ENCODE measurements around the gene HGFAC. TPM values are rescaled to one million over a fixed set of nuclear protein-coding genes. Genes with fewer than 3 reads are reported as not detected.
A peak's percentile ranks its signal among the peaks of the same experiment; 100 is the strongest.

The HGFAC gene
- total RNA-seq (2022), result 0.28 TPM in 1 of 2 replicates, not detected in the other
- Bru-seq, nascent RNA, result not detected
- percentile 37 among the genes with signal in this experiment for BruChase-seq, experiment 1, labeled RNA remaining after a 6-hour chase
- percentile 19 among the genes with signal in this experiment for BruChase-seq, experiment 2, labeled RNA remaining after a 2-hour chase
- long read RNA-seq, result 0 reads

- Mint-ChIP-seq H3K4me1 (ENCODE audit: insufficient read depth, unreplicated experiment) (peaks cover 14% of the 10 kb centered on the region), H3K36me3 (ENCODE audit: insufficient read depth, unreplicated experiment) (no peaks in the 10 kb centered on the region), H3K27ac (ENCODE audit: low read depth, unreplicated experiment) (peak within 1 kb of the TSS; percentile 59), H3K4me3 (ENCODE audit: unreplicated experiment) (no peak within 1 kb of the TSS), H3K27me3 (ENCODE audit: insufficient read depth, unreplicated experiment) (no peaks in the 10 kb centered on the region), H3K9me3 (ENCODE audit: unreplicated experiment) (no peaks in the 10 kb centered on the region)
- ChIA-PET CTCF (interaction anchor here (0.5 to 3.3 kb wide), 9 partner anchors 38 to 504 kb away, joined by 3 to 21 read pairs (median 4); no protein-coding TSS in a partner anchor), POLR2A (interaction anchor here (1.3 to 1.6 kb wide), 3 partner anchors 10 to 93 kb away, joined by 3 to 7 read pairs (median 5); no protein-coding TSS in a partner anchor)
- BruUV-seq (replicated peaks), result no TSS peak
- intact Hi-C loops (cut with micrococcal nuclease), result no loop called here
- TF ChIP-seq, protein P1, sequence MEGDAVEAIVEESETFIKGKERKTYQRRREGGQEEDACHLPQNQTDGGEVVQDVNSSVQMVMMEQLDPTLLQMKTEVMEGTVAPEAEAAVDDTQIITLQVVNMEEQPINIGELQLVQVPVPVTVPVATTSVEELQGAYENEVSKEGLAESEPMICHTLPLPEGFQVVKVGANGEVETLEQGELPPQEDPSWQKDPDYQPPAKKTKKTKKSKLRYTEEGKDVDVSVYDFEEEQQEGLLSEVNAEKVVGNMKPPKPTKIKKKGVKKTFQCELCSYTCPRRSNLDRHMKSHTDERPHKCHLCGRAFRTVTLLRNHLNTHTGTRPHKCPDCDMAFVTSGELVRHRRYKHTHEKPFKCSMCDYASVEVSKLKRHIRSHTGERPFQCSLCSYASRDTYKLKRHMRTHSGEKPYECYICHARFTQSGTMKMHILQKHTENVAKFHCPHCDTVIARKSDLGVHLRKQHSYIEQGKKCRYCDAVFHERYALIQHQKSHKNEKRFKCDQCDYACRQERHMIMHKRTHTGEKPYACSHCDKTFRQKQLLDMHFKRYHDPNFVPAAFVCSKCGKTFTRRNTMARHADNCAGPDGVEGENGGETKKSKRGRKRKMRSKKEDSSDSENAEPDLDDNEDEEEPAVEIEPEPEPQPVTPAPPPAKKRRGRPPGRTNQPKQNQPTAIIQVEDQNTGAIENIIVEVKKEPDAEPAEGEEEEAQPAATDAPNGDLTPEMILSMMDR (IDR thresholded peaks at IDR 0.05; ENCODE audit: unreplicated experiment), result no peak
- DNase-seq (ENCODE audit: unreplicated experiment), result no peak
Observed at GRCh38 chr4:3441501-3442459, at the start of gene HGFAC. HGFAC (plus strand) TSS chr4:3441968; CDS start chr4:3442002, 34 bp downstream.

DNA sequence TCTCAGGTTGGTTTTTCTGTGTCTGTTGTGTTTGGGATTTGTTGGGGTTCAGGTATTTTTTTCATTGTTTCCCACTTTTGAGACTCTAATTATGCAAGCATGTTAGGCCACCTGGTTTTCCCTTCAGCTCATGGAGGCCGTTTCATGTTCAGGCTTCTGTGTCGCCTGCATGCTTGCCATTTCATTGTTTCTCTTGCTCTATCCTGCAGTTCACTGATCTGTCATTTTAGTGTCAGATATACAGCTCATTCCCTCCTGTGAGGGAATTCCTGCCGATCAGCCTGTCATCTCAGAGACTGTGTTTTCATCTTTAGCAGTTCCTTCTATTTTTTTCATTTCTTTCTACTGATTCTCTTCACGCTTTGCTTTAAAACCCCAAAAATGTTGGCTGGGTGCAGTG lies 49.4 kb upstream of the HGFAC start:
- no peaks in the 10 kb centered on the region for H3K9me3 Mint-ChIP-seq (ENCODE audit: unreplicated experiment)
- intact Hi-C loops (cut with micrococcal nuclease), result no loop called here
- peaks cover 26% of the 10 kb centered on the region for H3K36me3 Mint-ChIP-seq (ENCODE audit: insufficient read depth, unreplicated experiment)
- CTCF ChIA-PET, result no interaction called here
- no peaks in the 10 kb centered on the region for H3K27me3 Mint-ChIP-seq (ENCODE audit: insufficient read depth, unreplicated experiment)
- TF ChIP-seq, protein P1 (IDR thresholded peaks at IDR 0.05; ENCODE audit: unreplicated experiment), result no peak
- no peak overlapping the region for H3K27ac Mint-ChIP-seq (ENCODE audit: low read depth, unreplicated experiment)
- DNase-seq (ENCODE audit: unreplicated experiment), result no peak
- no peak overlapping the region for H3K4me3 Mint-ChIP-seq (ENCODE audit: unreplicated experiment)
- POLR2A ChIA-PET, result interaction anchor here (0.7 kb wide), 2 partner anchors 43 to 463 kb away, joined by 3 read pairs; no protein-coding TSS in a partner anchor
- H3K4me1 Mint-ChIP-seq (ENCODE audit: insufficient read depth, unreplicated experiment), result peaks cover 26% of the 10 kb centered on the region
- BruUV-seq (replicated peaks), result no TSS peak

DNA sequence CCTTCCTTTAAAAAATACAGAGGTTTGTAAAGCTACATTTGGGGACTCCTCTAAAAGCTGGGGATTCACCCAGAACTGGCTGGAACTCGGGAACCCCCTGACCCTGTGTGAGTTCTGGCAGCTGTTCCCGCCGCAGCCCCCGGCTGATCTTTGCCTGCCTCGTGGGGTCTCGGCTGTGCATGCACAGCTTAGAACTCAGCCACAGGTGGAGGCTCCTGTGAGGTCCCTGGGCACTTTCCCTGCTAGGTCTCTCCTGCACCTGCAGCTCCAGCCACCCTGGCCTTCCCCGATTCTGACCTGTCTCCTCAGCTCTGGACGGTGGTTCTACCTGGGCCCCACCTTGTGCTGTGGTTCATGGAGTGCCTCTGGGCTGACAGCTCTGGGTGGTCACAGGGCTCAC lies 48.6 kb upstream of the HGFAC start:
- ChIA-PET CTCF (interaction anchor here (0.6 to 1.6 kb wide), 2 partner anchors 87 to 347 kb away, joined by 3 to 4 read pairs; no protein-coding TSS in a partner anchor), POLR2A (interaction anchor here (0.7 kb wide), 1 partner anchor 464 kb away, joined by 3 read pairs; no protein-coding TSS in a partner anchor)
- DNase-seq (ENCODE audit: unreplicated experiment), result no peak
- Mint-ChIP-seq H3K9me3 (ENCODE audit: unreplicated experiment) (no peaks in the 10 kb centered on the region), H3K4me3 (ENCODE audit: unreplicated experiment) (no peak overlapping the region), H3K27ac (ENCODE audit: low read depth, unreplicated experiment) (no peak overlapping the region), H3K27me3 (ENCODE audit: insufficient read depth, unreplicated experiment) (no peaks in the 10 kb centered on the region), H3K36me3 (ENCODE audit: insufficient read depth, unreplicated experiment) (peaks cover 28% of the 10 kb centered on the region), H3K4me1 (ENCODE audit: insufficient read depth, unreplicated experiment) (peaks cover 23% of the 10 kb centered on the region)
- TF ChIP-seq, protein P1 (IDR thresholded peaks at IDR 0.05; ENCODE audit: unreplicated experiment), result no peak
- BruUV-seq (replicated peaks), result no TSS peak
- intact Hi-C loops (cut with micrococcal nuclease), result no loop called here

DNA sequence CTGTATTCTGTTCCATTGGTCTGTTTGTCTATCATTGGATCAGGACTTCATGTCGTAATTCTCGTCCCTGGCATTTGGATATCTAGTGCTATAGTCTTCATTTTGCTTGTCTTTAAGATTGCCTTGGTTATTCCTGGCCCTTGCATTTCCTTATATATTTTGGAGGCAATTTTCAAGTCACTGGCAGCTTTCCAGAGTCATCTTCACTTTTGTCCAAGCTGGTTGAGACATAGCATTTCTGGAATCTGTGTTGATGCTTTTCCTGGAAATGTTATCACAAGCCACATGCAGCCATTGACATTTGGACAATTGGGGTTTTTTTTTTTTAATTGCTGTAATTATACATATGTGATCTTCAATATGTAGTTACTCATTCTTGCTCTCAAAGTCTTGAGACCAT lies 45.2 kb upstream of the HGFAC start:
- TF ChIP-seq, protein P1 (IDR thresholded peaks at IDR 0.05; ENCODE audit: unreplicated experiment), result no peak
- POLR2A ChIA-PET, result interaction anchor here (0.7 kb wide), 1 partner anchor 43 kb away, joined by 3 read pairs; no protein-coding TSS in a partner anchor
- Mint-ChIP-seq H3K36me3 (ENCODE audit: insufficient read depth, unreplicated experiment) (peaks cover 37% of the 10 kb centered on the region), H3K27me3 (ENCODE audit: insufficient read depth, unreplicated experiment) (no peaks in the 10 kb centered on the region), H3K9me3 (ENCODE audit: unreplicated experiment) (no peaks in the 10 kb centered on the region), H3K4me3 (ENCODE audit: unreplicated experiment) (no peak overlapping the region), H3K27ac (ENCODE audit: low read depth, unreplicated experiment) (no peak overlapping the region), H3K4me1 (ENCODE audit: insufficient read depth, unreplicated experiment) (peaks cover 6% of the 10 kb centered on the region)
- no TSS peak for BruUV-seq (replicated peaks)
- intact Hi-C loops (cut with micrococcal nuclease), result no loop called here
- CTCF ChIA-PET, result interaction anchor here (0.6 kb wide), 1 partner anchor 279 kb away, joined by 4 read pairs; no protein-coding TSS in a partner anchor
- no peak for DNase-seq (ENCODE audit: unreplicated experiment)

Data from MCF 10A (cell line).